HEK293 (cell line): ENCODE data around the gene ZMYM5.

ENCODE experiments used
- CTCF ChIA-PET: fragments of 350-600 bp; formaldehyde crosslinking; extraction: SDS; loops from one replicate; lab custom pipeline; 2021; ENCODE audit warnings: antibody characterized with exemption; lab: Yijun Ruan, JAX
- POLR2A ChIA-PET: fragments of 300-600 bp; formaldehyde crosslinking; extraction: SDS; loops from one replicate; lab custom pipeline; 2020; ENCODE audit warnings: antibody characterized with exemption, inconsistent platforms; lab: Yijun Ruan, JAX
- H3K27ac ChIP-seq: fragments of 200-500 bp; sonication (Bioruptor generic); 2 replicates; pipeline ENCODE4 v1.5.1; 2014; ENCODE audit warnings: low read depth, low read length, control low read depth, inconsistent platforms; ENCODE audit errors: extremely low read depth
- H3K36me3 ChIP-seq, 2 experiments: fragments of 200-500 bp in 1 of 2; sonication (Bioruptor generic) in 1 of 2; 1 replicate in 1 of 2; 2 replicates in 1 of 2; pipeline ENCODE4 v1.5.1; 2014 to 2017; ENCODE audit warnings: inconsistent platforms in 2 of 2, low read length in 2 of 2; ENCODE audit not compliant: control insufficient read depth in 2 of 2, insufficient read depth in 1 of 2
- H3K4me1 ChIP-seq: fragments of 200-500 bp; sonication (Bioruptor generic); 2 replicates; pipeline ENCODE4 v1.5.1; 2014; ENCODE audit warnings: mild to moderate bottlenecking, low read length, inconsistent platforms; ENCODE audit not compliant: control insufficient read depth, insufficient read depth
- H3K4me3 ChIP-seq: 2 replicates; pipeline ENCODE4 v1.5.1; 2011; ENCODE audit warnings: low read depth, mild to moderate bottlenecking, control low read depth, low read length, moderate library complexity
- H3K9me3 ChIP-seq: fragments of 200-500 bp; sonication (Bioruptor generic); 2 replicates; pipeline ENCODE4 v1.5.1; 2014; ENCODE audit warnings: low read depth, low read length, inconsistent platforms; ENCODE audit not compliant: control insufficient read depth, insufficient read depth
- EGR2 ChIP-seq: fragments of 450-650 bp; formaldehyde crosslinking; IDR thresholded peaks from 2 replicates; pipeline ENCODE4 v1.5.1; 2016; ENCODE audit warnings: low read depth, missing biosample characterization, missing genetic modification characterization
- FEZF1 ChIP-seq: fragments of 450-650 bp; formaldehyde crosslinking; IDR thresholded peaks from 2 replicates; pipeline ENCODE4 v1.5.1; 2016; ENCODE audit warnings: missing biosample characterization, missing genetic modification characterization
- GLI2 ChIP-seq: fragments of 450-650 bp; formaldehyde crosslinking; IDR thresholded peaks from 2 replicates; pipeline ENCODE4; 2017; ENCODE audit warnings: missing biosample characterization, missing genetic modification characterization, low read depth, borderline replicate concordance
- KLF7 ChIP-seq: fragments of 450-650 bp; formaldehyde crosslinking; IDR thresholded peaks from 2 replicates; pipeline ENCODE4 v1.5.1; 2016; ENCODE audit warnings: missing biosample characterization, missing genetic modification characterization, borderline replicate concordance
- OSR2 ChIP-seq: fragments of 450-650 bp; formaldehyde crosslinking; IDR thresholded peaks from 2 replicates; pipeline ENCODE4 v1.5.1; 2016; ENCODE audit warnings: missing biosample characterization, missing genetic modification characterization
- PRDM1 ChIP-seq: fragments of 450-650 bp; formaldehyde crosslinking; IDR thresholded peaks from 2 replicates; pipeline ENCODE4; 2016; ENCODE audit warnings: missing biosample characterization, missing genetic modification characterization
- PRDM6 ChIP-seq: fragments of 450-650 bp; formaldehyde crosslinking; IDR thresholded peaks from 2 replicates; pipeline ENCODE4 v1.5.1; 2017; ENCODE audit warnings: missing biosample characterization, missing genetic modification characterization
- ZFP3 ChIP-seq: fragments of 450-650 bp; formaldehyde crosslinking; IDR thresholded peaks from 2 replicates; pipeline ENCODE4 v1.5.1; 2016; ENCODE audit warnings: low read depth, missing biosample characterization, missing genetic modification characterization
- ZNF114 ChIP-seq: fragments of 450-650 bp; formaldehyde crosslinking; IDR thresholded peaks from 2 replicates; pipeline ENCODE4 v1.5.0; 2017; ENCODE audit warnings: missing biosample characterization, missing genetic modification characterization
- ZNF146 ChIP-seq: fragments of 450-650 bp; formaldehyde crosslinking; IDR thresholded peaks from 2 replicates; pipeline ENCODE4 v1.5.1; 2016; ENCODE audit warnings: missing biosample characterization, missing genetic modification characterization
- ZNF223 ChIP-seq: fragments of 450-650 bp; formaldehyde crosslinking; IDR thresholded peaks from 2 replicates; pipeline ENCODE4 v1.5.1; 2016; ENCODE audit warnings: missing biosample characterization, missing genetic modification characterization
- ZNF274 ChIP-seq, 2 experiments: fragments of 200-500 bp in 1 of 2; fragments of 450-650 bp in 1 of 2; sonication (Bioruptor generic) in 1 of 2; formaldehyde crosslinking in 1 of 2; IDR thresholded peaks; 2 replicates each; pipeline versions ENCODE4 v1.5.1 to v1.6.1; 2014 to 2016; ENCODE audit warnings: borderline replicate concordance in 1 of 2, inconsistent platforms in 1 of 2, low read length in 1 of 2, missing biosample characterization in 1 of 2, missing genetic modification characterization in 1 of 2
- ZNF354C ChIP-seq: fragments of 450-650 bp; formaldehyde crosslinking; IDR thresholded peaks from 2 replicates; pipeline ENCODE4 v1.5.1; 2016; ENCODE audit warnings: missing biosample characterization, missing genetic modification characterization, low read depth, borderline replicate concordance
- ZNF366 ChIP-seq: fragments of 450-650 bp; formaldehyde crosslinking; conservative IDR thresholded peaks from 2 replicates; pipeline ENCODE4 v1.5.1; 2016; ENCODE audit warnings: missing biosample characterization, missing genetic modification characterization
- ZNF394 ChIP-seq: fragments of 450-650 bp; formaldehyde crosslinking; IDR thresholded peaks from 2 replicates; pipeline ENCODE4 v1.5.1; 2016; ENCODE audit warnings: missing biosample characterization, missing genetic modification characterization, mild to moderate bottlenecking, moderate library complexity, borderline replicate concordance
- ZNF596 ChIP-seq: fragments of 450-650 bp; IDR thresholded peaks from 2 replicates; pipeline ENCODE4 v1.5.0; 2018; ENCODE audit warnings: missing biosample characterization, mild to moderate bottlenecking, missing genetic modification characterization, moderate library complexity
- ZNF629 ChIP-seq: fragments of 450-650 bp; formaldehyde crosslinking; IDR thresholded peaks from 2 replicates; pipeline ENCODE4 v1.5.1; 2017; ENCODE audit warnings: missing biosample characterization, missing genetic modification characterization
- ZNF76 ChIP-seq: fragments of 450-650 bp; formaldehyde crosslinking; IDR thresholded peaks from 2 replicates; pipeline ENCODE4; 2016; ENCODE audit warnings: low read depth, missing biosample characterization, missing genetic modification characterization, borderline replicate concordance
- TF ChIP-seq, protein P1 (sequence below): fragments of 450-650 bp; IDR thresholded peaks from 2 replicates; pipeline ENCODE4 v1.5.1; 2018; ENCODE audit warnings: missing biosample characterization, mild to moderate bottlenecking, missing genetic modification characterization
- TF ChIP-seq, protein P2 (sequence below): fragments of 450-650 bp; formaldehyde crosslinking; IDR thresholded peaks from 2 replicates; pipeline ENCODE4 v1.5.1; 2016; ENCODE audit warnings: missing biosample characterization, missing genetic modification characterization
- TF ChIP-seq, protein P3 (sequence below): fragments of 450-650 bp; formaldehyde crosslinking; conservative IDR thresholded peaks from 2 replicates; pipeline ENCODE4 v1.5.1; 2016; ENCODE audit warnings: low read depth, missing biosample characterization, missing genetic modification characterization

ZMYM5 gene

GRCh38 chr13:19810151-19810550, 53.3 kb downstream of the ZMYM5 start:
- Histone ChIP-seq H3K27ac (no peak overlapping the region), H3K9me3 (no peaks in the 10 kb centered on the region), H3K4me3 (no peak overlapping the region), H3K4me1 (no peaks in the 10 kb centered on the region), H3K36me3 (no peaks in the 10 kb centered on the region; a peak in 1 of 3 replicates)
- peak; percentile 18; the same call in 1 of the 2 replicates for TF ChIP-seq FEZF1 (tag by site-specific recombination)
- peak; percentile 34; the same call in 1 of the 2 replicates for TF ChIP-seq OSR2 (tag by site-specific recombination)
- TF ChIP-seq, protein P1, sequence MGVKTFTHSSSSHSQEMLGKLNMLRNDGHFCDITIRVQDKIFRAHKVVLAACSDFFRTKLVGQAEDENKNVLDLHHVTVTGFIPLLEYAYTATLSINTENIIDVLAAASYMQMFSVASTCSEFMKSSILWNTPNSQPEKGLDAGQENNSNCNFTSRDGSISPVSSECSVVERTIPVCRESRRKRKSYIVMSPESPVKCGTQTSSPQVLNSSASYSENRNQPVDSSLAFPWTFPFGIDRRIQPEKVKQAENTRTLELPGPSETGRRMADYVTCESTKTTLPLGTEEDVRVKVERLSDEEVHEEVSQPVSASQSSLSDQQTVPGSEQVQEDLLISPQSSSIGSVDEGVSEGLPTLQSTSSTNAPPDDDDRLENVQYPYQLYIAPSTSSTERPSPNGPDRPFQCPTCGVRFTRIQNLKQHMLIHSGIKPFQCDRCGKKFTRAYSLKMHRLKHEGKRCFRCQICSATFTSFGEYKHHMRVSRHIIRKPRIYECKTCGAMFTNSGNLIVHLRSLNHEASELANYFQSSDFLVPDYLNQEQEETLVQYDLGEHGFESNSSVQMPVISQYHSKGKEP (tag by site-specific recombination), result no peak
- TF ChIP-seq PRDM6, result peak; percentile 73
- ChIA-PET CTCF (interaction anchor here (1.2 kb wide), 1 partner anchor 10 kb away, joined by 3 read pairs; no protein-coding TSS in a partner anchor), POLR2A (no interaction called here)

GRCh38 chr13:19805765-19806164, 57.7 kb downstream of the ZMYM5 start:
- H3K27ac ChIP-seq, result no peak overlapping the region
- no peak overlapping the region for H3K4me3 ChIP-seq
- no peaks in the 10 kb centered on the region for H3K4me1 ChIP-seq
- H3K9me3 ChIP-seq, result no peaks in the 10 kb centered on the region
- TF ChIP-seq ZNF629, result no peak
- TF ChIP-seq ZNF366 (tag by site-specific recombination), result peak; percentile 65
- peak; percentile 84 for TF ChIP-seq PRDM1 (tag by site-specific recombination)
- peak; percentile 86 for TF ChIP-seq ZNF596 (tag by site-specific recombination)
- no peaks in the 10 kb centered on the region; a peak in 1 of 3 replicates for H3K36me3 ChIP-seq
- ChIA-PET POLR2A (no interaction called here), CTCF (no interaction called here)

DNA sequence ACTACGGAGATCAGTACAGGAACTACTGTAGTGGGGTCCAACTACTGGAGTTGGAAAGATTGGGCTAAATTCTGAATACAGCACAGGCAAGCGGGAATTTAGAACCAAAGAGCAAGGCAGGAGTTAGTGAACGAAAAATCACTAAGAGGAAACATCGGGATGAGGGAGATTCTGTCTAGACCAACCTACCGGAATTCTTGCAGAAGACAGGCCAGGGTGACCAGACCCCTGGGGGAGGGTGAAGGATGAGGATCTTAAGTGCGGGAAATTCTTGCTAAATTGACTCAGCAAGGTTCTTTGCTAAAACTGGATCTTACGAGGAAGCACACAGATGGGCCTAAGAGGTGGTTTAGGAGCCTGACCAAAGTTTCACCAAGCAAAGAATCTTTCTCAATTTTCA, 67.5 kb downstream of the ZMYM5 start:
- no peak for TF ChIP-seq EGR2
- TF ChIP-seq KLF7, result no peak
- no peak for TF ChIP-seq ZNF354C (tag by site-specific recombination)
- no peak for TF ChIP-seq ZNF394 (tag by site-specific recombination)
- TF ChIP-seq ZNF223 (tag by site-specific recombination), result no peak
- TF ChIP-seq, protein P2, sequence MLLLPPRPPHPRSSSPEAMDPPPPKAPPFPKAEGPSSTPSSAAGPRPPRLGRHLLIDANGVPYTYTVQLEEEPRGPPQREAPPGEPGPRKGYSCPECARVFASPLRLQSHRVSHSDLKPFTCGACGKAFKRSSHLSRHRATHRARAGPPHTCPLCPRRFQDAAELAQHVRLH (tag by site-specific recombination), result no peak
- no peak for TF ChIP-seq ZNF146 (tag by site-specific recombination)
- no peak for TF ChIP-seq GLI2 (tag by site-specific recombination)
- TF ChIP-seq, protein P3, sequence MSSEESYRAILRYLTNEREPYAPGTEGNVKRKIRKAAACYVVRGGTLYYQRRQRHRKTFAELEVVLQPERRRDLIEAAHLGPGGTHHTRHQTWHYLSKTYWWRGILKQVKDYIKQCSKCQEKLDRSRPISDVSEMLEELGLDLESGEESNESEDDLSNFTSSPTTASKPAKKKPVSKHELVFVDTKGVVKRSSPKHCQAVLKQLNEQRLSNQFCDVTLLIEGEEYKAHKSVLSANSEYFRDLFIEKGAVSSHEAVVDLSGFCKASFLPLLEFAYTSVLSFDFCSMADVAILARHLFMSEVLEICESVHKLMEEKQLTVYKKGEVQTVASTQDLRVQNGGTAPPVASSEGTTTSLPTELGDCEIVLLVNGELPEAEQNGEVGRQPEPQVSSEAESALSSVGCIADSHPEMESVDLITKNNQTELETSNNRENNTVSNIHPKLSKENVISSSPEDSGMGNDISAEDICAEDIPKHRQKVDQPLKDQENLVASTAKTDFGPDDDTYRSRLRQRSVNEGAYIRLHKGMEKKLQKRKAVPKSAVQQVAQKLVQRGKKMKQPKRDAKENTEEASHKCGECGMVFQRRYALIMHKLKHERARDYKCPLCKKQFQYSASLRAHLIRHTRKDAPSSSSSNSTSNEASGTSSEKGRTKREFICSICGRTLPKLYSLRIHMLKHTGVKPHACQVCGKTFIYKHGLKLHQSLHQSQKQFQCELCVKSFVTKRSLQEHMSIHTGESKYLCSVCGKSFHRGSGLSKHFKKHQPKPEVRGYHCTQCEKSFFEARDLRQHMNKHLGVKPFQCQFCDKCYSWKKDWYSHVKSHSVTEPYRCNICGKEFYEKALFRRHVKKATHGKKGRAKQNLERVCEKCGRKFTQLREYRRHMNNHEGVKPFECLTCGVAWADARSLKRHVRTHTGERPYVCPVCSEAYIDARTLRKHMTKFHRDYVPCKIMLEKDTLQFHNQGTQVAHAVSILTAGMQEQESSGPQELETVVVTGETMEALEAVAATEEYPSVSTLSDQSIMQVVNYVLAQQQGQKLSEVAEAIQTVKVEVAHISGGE (tag by site-specific recombination), result no peak
- no peak for TF ChIP-seq ZNF114 (tag by site-specific recombination)
- no peak for TF ChIP-seq ZNF76
- TF ChIP-seq ZFP3 (tag by site-specific recombination), result no peak
- TF ChIP-seq ZNF274 (IDR thresholded peaks at IDR 0.05; ENCODE audit: low read length), result no peak
- TF ChIP-seq ZNF274 (tag by site-specific recombination; IDR thresholded peaks at IDR 0.05; ENCODE audit: borderline replicate concordance), result no peak
- Histone ChIP-seq H3K27ac (no peak overlapping the region), H3K36me3 (no peaks in the 10 kb centered on the region), H3K4me3 (no peak overlapping the region), H3K9me3 (no peaks in the 10 kb centered on the region), H3K4me1 (no peaks in the 10 kb centered on the region)
- CTCF ChIA-PET, result no interaction called here
- POLR2A ChIA-PET, result no interaction called here
